ENCODE measurements around the gene MAPKAP1. TPM values are rescaled to one million over a fixed set of nuclear protein-coding genes. Genes with fewer than 3 reads are reported as not detected.

The MAPKAP1 gene
- total RNA-seq, 4 donors from 2014 or later = 76.5 to 141 (median 87.5) TPM

GRCh38 chr9:125426926-125427325 lies 280.1 kb downstream of the MAPKAP1 start:
- Histone ChIP-seq H3K4me1 (no peaks in the 10 kb centered on the region), H3K4me3 (no peak overlapping the region), H3K36me3 (no peaks in the 10 kb centered on the region), H3K27me3 (no peaks in the 10 kb centered on the region), H3K9me3 (no peaks in the 10 kb centered on the region), H3K27ac (no peak overlapping the region)
- no peak for ATAC-seq
- TF ChIP-seq CTCF (IDR thresholded peaks at IDR 0.05) (no peak), POLR2A (IDR thresholded peaks at IDR 0.05) (no peak), EP300 (IDR thresholded peaks at IDR 0.05) (no peak)
- WGBS, 2 donors (ENCODE audit: low coverage in 1 of 2) = 97% methylated on average over 5 of the region's 17 CpGs; no CpG with 5 or more reads in 1 of the 2 donors

- ATAC-seq = no peak
- Histone ChIP-seq H3K4me1 (no peaks in the 10 kb centered on the region), H3K36me3 (no peaks in the 10 kb centered on the region), H3K9me3 (no peaks in the 10 kb centered on the region), H3K4me3 (no peak overlapping the region), H3K27me3 (no peaks in the 10 kb centered on the region), H3K27ac (no peak overlapping the region)
- WGBS, 2 donors (ENCODE audit: low coverage in 1 of 2) = 87 to 94% methylated on average over 2 to 3 of the region's 14 CpGs
- TF ChIP-seq POLR2AphosphoS5 (IDR thresholded peaks at IDR 0.05) = no peak
- TF ChIP-seq POLR2A (IDR thresholded peaks at IDR 0.05) = no peak
- no peak for TF ChIP-seq EP300 (IDR thresholded peaks at IDR 0.05)
- no peak for TF ChIP-seq CTCF (IDR thresholded peaks at IDR 0.05)
Measured at GRCh38 chr9:125425901-125426515, 281.0 kb downstream of the MAPKAP1 start.

GRCh38 chr9:125425170-125425897 lies 281.7 kb downstream of the MAPKAP1 start:
- Histone ChIP-seq H3K27ac (no peak overlapping the region), H3K4me3 (no peak overlapping the region), H3K9me3 (no peaks in the 10 kb centered on the region), H3K4me1 (no peaks in the 10 kb centered on the region), H3K27me3 (no peaks in the 10 kb centered on the region), H3K36me3 (no peaks in the 10 kb centered on the region)
- no peak for ATAC-seq
- TF ChIP-seq CTCF (IDR thresholded peaks at IDR 0.05) (no peak), EP300 (IDR thresholded peaks at IDR 0.05) (no peak), POLR2AphosphoS5 (IDR thresholded peaks at IDR 0.05) (no peak), POLR2A (IDR thresholded peaks at IDR 0.05) (no peak)
- 78 to 88% methylated on average over 6 to 19 of the region's 19 CpGs for WGBS, 2 donors (ENCODE audit: low coverage in 1 of 2)

GRCh38 chr9:125423964-125424363 lies 283.0 kb downstream of the MAPKAP1 start:
- no peaks in the 10 kb centered on the region for H3K9me3 ChIP-seq
- no peak overlapping the region for H3K27ac ChIP-seq
- no peak for TF ChIP-seq CTCF (IDR thresholded peaks at IDR 0.05)
- no peak for TF ChIP-seq EP300 (IDR thresholded peaks at IDR 0.05)
- no peak for TF ChIP-seq POLR2A (IDR thresholded peaks at IDR 0.05)
- no peak for TF ChIP-seq POLR2AphosphoS5 (IDR thresholded peaks at IDR 0.05)
- ATAC-seq = no peak
- no CpG with 5 or more reads among the region's 8 CpGs for WGBS, 2 donors (ENCODE audit: low coverage in 1 of 2)
- H3K36me3 ChIP-seq = no peaks in the 10 kb centered on the region
- H3K4me1 ChIP-seq = no peaks in the 10 kb centered on the region
- H3K4me3 ChIP-seq = no peak overlapping the region
- no peaks in the 10 kb centered on the region for H3K27me3 ChIP-seq

GRCh38 chr9:125422853-125423252 lies 284.2 kb downstream of the MAPKAP1 start:
- no peaks in the 10 kb centered on the region for H3K9me3 ChIP-seq
- H3K36me3 ChIP-seq = no peaks in the 10 kb centered on the region
- WGBS, 2 donors (ENCODE audit: low coverage in 1 of 2) = no CpG with 5 or more reads among the region's 10 CpGs
- H3K4me3 ChIP-seq = no peak overlapping the region
- no peak for ATAC-seq
- TF ChIP-seq CTCF (IDR thresholded peaks at IDR 0.05) (no peak), EP300 (IDR thresholded peaks at IDR 0.05) (no peak), POLR2A (IDR thresholded peaks at IDR 0.05) (no peak), POLR2AphosphoS5 (IDR thresholded peaks at IDR 0.05) (no peak)
- H3K27me3 ChIP-seq = no peaks in the 10 kb centered on the region
- H3K27ac ChIP-seq = no peak overlapping the region
- H3K4me1 ChIP-seq = peaks cover 0 to 4% (median 0%) of the 10 kb centered on the region in 3 donors

Data from gastroesophageal sphincter (tissue), 4 donors.